SK-N-SH treated with all-trans-retinoic acid at 6 μM for 48 hours (cell line): ENCODE results near the gene TMEM30B.

ENCODE experiments used
- POU6F1 ChIP-seq: fragments of 250-450 bp; sonication (Bioruptor Pico); IDR thresholded peaks from 2 replicates; pipeline ENCODE4 v1.8.0; 2021; ENCODE audit warnings: low read depth, mild to moderate bottlenecking, moderate library complexity, borderline replicate concordance
- RARB ChIP-seq: fragments of 250-450 bp; sonication (Bioruptor Pico); IDR thresholded peaks from 2 replicates; pipeline ENCODE4 v1.8.0; 2021; ENCODE audit warnings: mild to moderate bottlenecking, moderate library complexity
- ZFP3 ChIP-seq: fragments of 250-450 bp; sonication (Bioruptor Pico); IDR thresholded peaks from 2 replicates; pipeline ENCODE4 v1.5.0; 2020; ENCODE audit warnings: mild to moderate bottlenecking, moderate library complexity

- no peak for TF ChIP-seq RARB (CRISPR knock-in tag)
- no peak for TF ChIP-seq ZFP3
- no peak for TF ChIP-seq POU6F1
Measured at GRCh38 chr14:61319706-61320105, 38.6 kb upstream of the TMEM30B start.
